ENCODE results near the gene MPST.

DNA sequence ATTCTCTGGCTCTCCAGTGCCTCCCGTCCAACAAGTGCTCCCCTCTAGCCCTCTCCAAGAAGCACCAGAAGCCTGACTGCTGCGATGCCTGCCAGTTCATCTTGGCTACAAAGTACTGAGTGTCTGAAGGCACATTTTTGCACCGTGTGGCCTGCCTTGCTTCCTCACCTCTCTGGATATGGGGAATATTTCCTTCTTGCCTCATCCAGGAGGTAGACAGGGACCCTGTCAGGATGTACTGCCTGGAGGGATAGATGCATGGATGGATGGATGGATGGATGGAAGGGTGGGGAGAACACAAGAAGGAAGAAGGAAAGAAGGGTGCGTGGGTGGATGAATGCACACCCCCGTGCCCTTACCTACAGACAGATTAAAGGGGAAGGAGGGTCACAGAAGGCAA is 59.6 kb downstream of the MPST start:
- TF ChIP-seq, protein P1, sequence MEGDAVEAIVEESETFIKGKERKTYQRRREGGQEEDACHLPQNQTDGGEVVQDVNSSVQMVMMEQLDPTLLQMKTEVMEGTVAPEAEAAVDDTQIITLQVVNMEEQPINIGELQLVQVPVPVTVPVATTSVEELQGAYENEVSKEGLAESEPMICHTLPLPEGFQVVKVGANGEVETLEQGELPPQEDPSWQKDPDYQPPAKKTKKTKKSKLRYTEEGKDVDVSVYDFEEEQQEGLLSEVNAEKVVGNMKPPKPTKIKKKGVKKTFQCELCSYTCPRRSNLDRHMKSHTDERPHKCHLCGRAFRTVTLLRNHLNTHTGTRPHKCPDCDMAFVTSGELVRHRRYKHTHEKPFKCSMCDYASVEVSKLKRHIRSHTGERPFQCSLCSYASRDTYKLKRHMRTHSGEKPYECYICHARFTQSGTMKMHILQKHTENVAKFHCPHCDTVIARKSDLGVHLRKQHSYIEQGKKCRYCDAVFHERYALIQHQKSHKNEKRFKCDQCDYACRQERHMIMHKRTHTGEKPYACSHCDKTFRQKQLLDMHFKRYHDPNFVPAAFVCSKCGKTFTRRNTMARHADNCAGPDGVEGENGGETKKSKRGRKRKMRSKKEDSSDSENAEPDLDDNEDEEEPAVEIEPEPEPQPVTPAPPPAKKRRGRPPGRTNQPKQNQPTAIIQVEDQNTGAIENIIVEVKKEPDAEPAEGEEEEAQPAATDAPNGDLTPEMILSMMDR (IDR thresholded peaks at IDR 0.05; ENCODE audit: low read depth, low read length, poor library complexity, severe bottlenecking) = no peak
- no peak for TF ChIP-seq EZH2phosphoT487 (IDR thresholded peaks at IDR 0.05; ENCODE audit: borderline replicate concordance, low read length)
